DMS114 treated with DMSO at 0.1 percent for 48 hours (cell line): ENCODE data around the gene MRPS31.

ENCODE experiments used
- DNase-seq: peaks from one replicate; lab custom pipeline; 2025; ENCODE audit not compliant: unreplicated experiment; lab: John Stamatoyannopoulos, UW

Gene MRPS31

GRCh38 chr13:40770934-40771618 is at the start of gene MRPS31:
Gene MRPS31, minus strand, starts transcription at chr13:40771190. Its CDS starts 54 bp downstream, at chr13:40771136.
- peak; percentile 84 for DNase-seq

GRCh38 chr13:40819797-40820315 is 48.9 kb upstream of the MRPS31 start:
- DNase-seq, result no peak

- no peak for DNase-seq
These were observed 47.9 kb upstream of the MRPS31 start for GRCh38 chr13:40818926-40819325.

GRCh38 chr13:40814803-40815202 is 43.8 kb upstream of the MRPS31 start:
- no peak for DNase-seq

GRCh38 chr13:40813667-40814454 is 42.9 kb upstream of the MRPS31 start:
- no peak for DNase-seq

GRCh38 chr13:40812724-40813445 is 41.9 kb upstream of the MRPS31 start:
- DNase-seq, result no peak

- DNase-seq, result no peak
These were observed 41.1 kb upstream of the MRPS31 start for GRCh38 chr13:40812102-40812501.

GRCh38 chr13:40809471-40809870 is 38.5 kb upstream of the MRPS31 start:
- DNase-seq, result no peak

- no peak for DNase-seq
These were observed 35.3 kb upstream of the MRPS31 start for GRCh38 chr13:40806241-40806640.

- DNase-seq, result no peak
These were observed 32.3 kb upstream of the MRPS31 start for GRCh38 chr13:40803316-40803715.

- DNase-seq, result no peak
These were observed 30.5 kb upstream of the MRPS31 start for GRCh38 chr13:40801255-40802217.

- no peak for DNase-seq
These were observed 29.6 kb upstream of the MRPS31 start for GRCh38 chr13:40800559-40800958.

GRCh38 chr13:40799508-40799907 is 28.5 kb upstream of the MRPS31 start:
- no peak for DNase-seq

GRCh38 chr13:40798380-40798779 is 27.4 kb upstream of the MRPS31 start:
- DNase-seq, result no peak

GRCh38 chr13:40796649-40797048 is 25.7 kb upstream of the MRPS31 start:
- DNase-seq, result no peak

GRCh38 chr13:40794414-40795368 is 23.7 kb upstream of the MRPS31 start:
- no peak for DNase-seq

- no peak for DNase-seq
These were observed 22.3 kb upstream of the MRPS31 start for GRCh38 chr13:40793339-40793738.

GRCh38 chr13:40792284-40793051 is 21.5 kb upstream of the MRPS31 start:
- DNase-seq, result no peak
